Caco-2 (cell line): ENCODE results near the gene CDKN2AIPNL. TPM values are rescaled to one million over a fixed set of nuclear protein-coding genes. Genes with fewer than 3 reads are reported as not detected.

ENCODE experiments used
- BruUV-seq: library from RNA; stranded (reverse); fragments of 400-500 nt; replicated peaks from 2 replicates; lab custom pipeline; 2021; lab: Mats Ljungman, UMichigan
- CTCF ChIA-PET: fragments of 300-600 bp; sonication (Branson Sonifier 250); formaldehyde crosslinking; loops from one replicate; lab custom pipeline; 2022; ENCODE audit warnings: antibody characterized with exemption; lab: Charles Lee
- POLR2A ChIA-PET: fragments of 300-600 bp; sonication (Branson Sonifier 250); formaldehyde crosslinking; loops from one replicate; lab custom pipeline; 2022; ENCODE audit warnings: antibody characterized with exemption; lab: Charles Lee
- DNase-seq, 2 experiments: peaks; one replicate each; pipeline versions ENCODE4 v3.0.0 to v3.0.0-alpha.2; 2020 to 2022
- H3K27me3 ChIP-seq: replicated peaks from 2 replicates; pipeline ENCODE4 v1.6.0; 2011; ENCODE audit warnings: low read length; ENCODE audit not compliant: control insufficient read depth, insufficient read depth
- H3K36me3 ChIP-seq: 2 replicates; pipeline ENCODE4 v1.5.1; 2011; ENCODE audit warnings: low read length; ENCODE audit not compliant: control insufficient read depth, insufficient read depth
- H3K4me1 ChIP-seq: fragments of 250-450 bp; sonication (Bioruptor Pico); 2 replicates; pipeline ENCODE4 v1.5.1; 2020; ENCODE audit warnings: mild to moderate bottlenecking
- H3K4me3 ChIP-seq: 2 replicates; pipeline ENCODE4 v1.5.1; 2011; ENCODE audit warnings: low read depth, mild to moderate bottlenecking, control low read depth, low read length
- H3K9me3 ChIP-seq: fragments of 250-450 bp; sonication (Bioruptor Pico); 2 replicates; pipeline ENCODE4 v1.5.1; 2020; ENCODE audit warnings: mild to moderate bottlenecking, moderate library complexity
- H3K27ac Mint-ChIP-seq: one replicate; pipeline ENCODE4 v1.8.0; 2022; ENCODE audit warnings: mixed read lengths; ENCODE audit not compliant: unreplicated experiment
- H3K27me3 Mint-ChIP-seq: one replicate; pipeline ENCODE4 v1.8.0; 2022; ENCODE audit warnings: mixed read lengths; ENCODE audit not compliant: insufficient read depth, unreplicated experiment
- H3K36me3 Mint-ChIP-seq: one replicate; pipeline ENCODE4 v1.8.0; 2022; ENCODE audit warnings: mild to moderate bottlenecking, mixed read lengths; ENCODE audit not compliant: insufficient read depth, unreplicated experiment
- H3K4me1 Mint-ChIP-seq: one replicate; pipeline ENCODE4 v1.8.0; 2022; ENCODE audit warnings: low read depth, mixed read lengths; ENCODE audit not compliant: unreplicated experiment
- H3K4me3 Mint-ChIP-seq: one replicate; pipeline ENCODE4 v1.8.0; 2022; ENCODE audit warnings: mild to moderate bottlenecking, moderate library complexity, mixed read lengths; ENCODE audit not compliant: unreplicated experiment
- H3K9me3 Mint-ChIP-seq: one replicate; pipeline ENCODE4 v1.8.0; 2022; ENCODE audit warnings: mixed read lengths; ENCODE audit not compliant: unreplicated experiment
- CTCF ChIP-seq, 2 experiments: fragments of 200-600 bp in 1 of 2; IDR thresholded peaks; 1 replicate in 1 of 2; 2 replicates in 1 of 2; pipeline versions ENCODE4 v1.5.1 to v1.8.0; 2011 to 2022; ENCODE audit warnings: antibody characterized with exemption in 1 of 2, control low read depth in 1 of 2, inconsistent platforms in 1 of 2, low read depth in 1 of 2, low read length in 1 of 2, mild to moderate bottlenecking in 1 of 2, moderate library complexity in 1 of 2; ENCODE audit not compliant: insufficient read depth in 1 of 2, severe bottlenecking in 1 of 2, unreplicated experiment in 1 of 2
- intact Hi-C: fragments of 100-400 bp; cut with micrococcal nuclease; formaldehyde crosslinking; loops from one replicate; pipeline ENCODE4 v1.10.0; 2022; ENCODE audit not compliant: unreplicated experiment
- total RNA-seq: library from RNA; stranded (reverse); gene quantifications from 2 replicates; pipeline ENCODE4 v1.2.3, GENCODE V29; 2022

CDKN2AIPNL gene
- total RNA-seq, 1 experiment from 2014 or later, result 53.2 TPM

- Histone ChIP-seq H3K27me3 (no peaks in the 10 kb centered on the region), H3K36me3 (peaks cover 2% of the 10 kb centered on the region), H3K4me3 (peak overlapping the region; percentile 98), H3K9me3 (no peaks in the 10 kb centered on the region), H3K4me1 (peaks cover 10% of the 10 kb centered on the region)
- Mint-ChIP-seq H3K4me3 (peak overlapping the region; percentile 97), H3K27ac (peak overlapping the region; percentile 99), H3K4me1 (peaks cover 20% of the 10 kb centered on the region), H3K9me3 (no peaks in the 10 kb centered on the region), H3K27me3 (no peaks in the 10 kb centered on the region), H3K36me3 (peaks cover 52% of the 10 kb centered on the region)
- POLR2A ChIA-PET, result interaction anchor here (1.0 kb wide), 1 partner anchor 45 kb away, joined by 3 read pairs; no protein-coding TSS in a partner anchor
- CTCF ChIA-PET, result interaction anchor here (0.6 to 0.7 kb wide), 2 partner anchors 169 to 237 kb away, joined by 3 read pairs; no protein-coding TSS in a partner anchor
- intact Hi-C loops, result loop anchor here (5.0 kb wide), 4 partner anchors 68 to 157 kb away; partner anchors contain the start of genes JADE2 and PPP2CA
- BruUV-seq, result TSS peak; percentile 77
- DNase-seq, result no peak
- TF ChIP-seq CTCF (IDR thresholded peaks at IDR 0.05; ENCODE audit: insufficient read depth in 1 of 2, low read depth in 1 of 2, low read length in 1 of 2, severe bottlenecking in 1 of 2, unreplicated experiment in 1 of 2), result no peak
These were observed 41.3 kb downstream of the CDKN2AIPNL start for GRCh38 chr5:134370311-134370870.

GRCh38 chr5:134365604-134366003 lies 46.1 kb downstream of the CDKN2AIPNL start:
- Mint-ChIP-seq H3K9me3 (no peaks in the 10 kb centered on the region), H3K4me1 (peaks cover 18% of the 10 kb centered on the region), H3K36me3 (peaks cover 15% of the 10 kb centered on the region), H3K27ac (no peak overlapping the region), H3K27me3 (no peaks in the 10 kb centered on the region), H3K4me3 (no peak overlapping the region)
- intact Hi-C loops, result no loop called here
- no peak for TF ChIP-seq CTCF (IDR thresholded peaks at IDR 0.05; ENCODE audit: insufficient read depth in 1 of 2, low read depth in 1 of 2, low read length in 1 of 2, severe bottlenecking in 1 of 2, unreplicated experiment in 1 of 2)
- no TSS peak for BruUV-seq
- H3K27me3 ChIP-seq, result no peaks in the 10 kb centered on the region
- peaks cover 10% of the 10 kb centered on the region for H3K4me1 ChIP-seq
- ChIA-PET POLR2A (no interaction called here), CTCF (no interaction called here)
- H3K4me3 ChIP-seq, result no peak overlapping the region
- H3K36me3 ChIP-seq, result no peaks in the 10 kb centered on the region
- no peak for DNase-seq
- no peaks in the 10 kb centered on the region for H3K9me3 ChIP-seq

GRCh38 chr5:134355681-134356080 lies 56.0 kb downstream of the CDKN2AIPNL start:
- TF ChIP-seq CTCF (IDR thresholded peaks at IDR 0.05; ENCODE audit: insufficient read depth in 1 of 2, low read depth in 1 of 2, low read length in 1 of 2, severe bottlenecking in 1 of 2, unreplicated experiment in 1 of 2), result no peak
- H3K36me3 ChIP-seq, result no peaks in the 10 kb centered on the region
- H3K27ac Mint-ChIP-seq, result no peak overlapping the region
- POLR2A ChIA-PET, result interaction anchor here (0.7 kb wide), 1 partner anchor 37 kb away, joined by 3 read pairs; no protein-coding TSS in a partner anchor
- no peaks in the 10 kb centered on the region for H3K9me3 Mint-ChIP-seq
- no peaks in the 10 kb centered on the region for H3K4me1 Mint-ChIP-seq
- CTCF ChIA-PET, result no interaction called here
- intact Hi-C loops, result no loop called here
- no peaks in the 10 kb centered on the region for H3K27me3 ChIP-seq
- H3K36me3 Mint-ChIP-seq, result no peaks in the 10 kb centered on the region
- no peak for DNase-seq
- no peak overlapping the region for H3K4me3 Mint-ChIP-seq
- H3K9me3 ChIP-seq, result no peaks in the 10 kb centered on the region
- BruUV-seq, result no TSS peak
- H3K4me1 ChIP-seq, result no peaks in the 10 kb centered on the region
- H3K27me3 Mint-ChIP-seq, result no peaks in the 10 kb centered on the region
- H3K4me3 ChIP-seq, result no peak overlapping the region

Other genes with a start within 250 kb of the CDKN2AIPNL start
- gene SKP1, start 234.9 kb downstream of the CDKN2AIPNL start, total RNA-seq, result 351 and 365 TPM in 2 replicates
- 202 and 224 TPM in 2 replicates for gene PPP2CA, start 185.8 kb downstream of the CDKN2AIPNL start, total RNA-seq
- gene CDKL3, start 44.7 kb downstream of the CDKN2AIPNL start, total RNA-seq, result 1.8 and 2.0 TPM in 2 replicates
- gene UBE2B, start 40.3 kb downstream of the CDKN2AIPNL start, total RNA-seq, result 76.1 and 78.9 TPM in 2 replicates
- 65.3 and 67.6 TPM in 2 replicates for gene JADE2, start 113.8 kb upstream of the CDKN2AIPNL start, total RNA-seq
- 64.8 and 66.4 TPM in 2 replicates for gene SAR1B, start 220.9 kb upstream of the CDKN2AIPNL start, total RNA-seq
- gene SEC24A, start 236.9 kb upstream of the CDKN2AIPNL start, total RNA-seq, result 47.4 and 49.9 TPM in 2 replicates